HG03064 (cell line): ENCODE data around the gene CD14.
"Not testable (repeated sequence)": the region's sequence is repeated elsewhere in the genome, so short reads cannot be mapped to it uniquely, and the experiment has no call there.

ENCODE experiments used
- ATAC-seq: cut with Tn5 transposase; IDR thresholded peaks from one replicate; pipeline ENCODE4 v1.9.1; 2021; ENCODE audit warnings: low read depth; ENCODE audit not compliant: unreplicated experiment

CD14 gene

GRCh38 chr5:140633021-140633471 lies at the start of gene CD14:
TSS of gene CD14 (minus strand) at chr5:140633175. CDS start at chr5:140633071, 104 bp downstream.
- no peak for ATAC-seq

GRCh38 chr5:140678993-140679392 lies 46.0 kb upstream of the CD14 start:
- no peak for ATAC-seq

- peak; percentile 61 for ATAC-seq
Observed at GRCh38 chr5:140677947-140678346, 45.0 kb upstream of the CD14 start.

GRCh38 chr5:140674629-140675028 lies 41.7 kb upstream of the CD14 start:
- no peak for ATAC-seq

GRCh38 chr5:140674211-140674610 lies 41.2 kb upstream of the CD14 start:
- ATAC-seq = no peak

GRCh38 chr5:140673187-140673976 lies 40.4 kb upstream of the CD14 start, which contains the start of gene DND1:
TSS of gene DND1 (minus strand) at chr5:140673576. CDS start at chr5:140673542, 34 bp downstream.
- no peak for ATAC-seq

GRCh38 chr5:140672455-140673186 lies 39.6 kb upstream of the CD14 start:
- ATAC-seq = no peak

- ATAC-seq = no peak
Observed at GRCh38 chr5:140671472-140672125, 38.6 kb upstream of the CD14 start.

- ATAC-seq = not testable (repeated sequence)
Observed at GRCh38 chr5:140671035-140671434, 38.1 kb upstream of the CD14 start.

- peak; percentile 97 for ATAC-seq
Observed at GRCh38 chr5:140664359-140665119, 31.6 kb upstream of the CD14 start, which contains the start of gene WDR55. TSS of gene WDR55 (plus strand) at chr5:140664904. CDS start at chr5:140664913, 9 bp downstream.

- ATAC-seq = no peak
Observed at GRCh38 chr5:140664030-140664358, 31.0 kb upstream of the CD14 start.

GRCh38 chr5:140660371-140660770 lies 27.4 kb upstream of the CD14 start:
- not testable (repeated sequence) for ATAC-seq

GRCh38 chr5:140658870-140659269 lies 25.9 kb upstream of the CD14 start:
- no peak for ATAC-seq

- no peak for ATAC-seq
Observed at GRCh38 chr5:140647042-140647419, 14.1 kb upstream of the CD14 start.

GRCh38 chr5:140642718-140643117 lies 9.7 kb upstream of the CD14 start:
- no peak for ATAC-seq

- no peak for ATAC-seq
Observed at GRCh38 chr5:140641716-140642115, 8.7 kb upstream of the CD14 start.

GRCh38 chr5:140639148-140639981 lies 6.4 kb upstream of the CD14 start, which contains the start of gene TMCO6:
TSS of gene TMCO6 (plus strand) at chr5:140639451. CDS start at chr5:140639528, 77 bp downstream.
- peak; percentile 93 for ATAC-seq

- ATAC-seq = not testable (repeated sequence)
Observed at GRCh38 chr5:140638898-140639147, 5.8 kb upstream of the CD14 start.

GRCh38 chr5:140637371-140638100 lies 4.6 kb upstream of the CD14 start:
- no peak for ATAC-seq
